Activated CD4-positive, alpha-beta T cell treated with anti-CD3 and anti-CD28 coated beads, Interleukin-2, amount 50 U/mL, for 48 hours (primary cell): ENCODE data around the gene GATA3.

Source experiments
- DNase-seq, 2 experiments: peaks; one replicate each; pipeline ENCODE4 v3.0.0-alpha.2; 2020

GATA3 gene

DNA sequence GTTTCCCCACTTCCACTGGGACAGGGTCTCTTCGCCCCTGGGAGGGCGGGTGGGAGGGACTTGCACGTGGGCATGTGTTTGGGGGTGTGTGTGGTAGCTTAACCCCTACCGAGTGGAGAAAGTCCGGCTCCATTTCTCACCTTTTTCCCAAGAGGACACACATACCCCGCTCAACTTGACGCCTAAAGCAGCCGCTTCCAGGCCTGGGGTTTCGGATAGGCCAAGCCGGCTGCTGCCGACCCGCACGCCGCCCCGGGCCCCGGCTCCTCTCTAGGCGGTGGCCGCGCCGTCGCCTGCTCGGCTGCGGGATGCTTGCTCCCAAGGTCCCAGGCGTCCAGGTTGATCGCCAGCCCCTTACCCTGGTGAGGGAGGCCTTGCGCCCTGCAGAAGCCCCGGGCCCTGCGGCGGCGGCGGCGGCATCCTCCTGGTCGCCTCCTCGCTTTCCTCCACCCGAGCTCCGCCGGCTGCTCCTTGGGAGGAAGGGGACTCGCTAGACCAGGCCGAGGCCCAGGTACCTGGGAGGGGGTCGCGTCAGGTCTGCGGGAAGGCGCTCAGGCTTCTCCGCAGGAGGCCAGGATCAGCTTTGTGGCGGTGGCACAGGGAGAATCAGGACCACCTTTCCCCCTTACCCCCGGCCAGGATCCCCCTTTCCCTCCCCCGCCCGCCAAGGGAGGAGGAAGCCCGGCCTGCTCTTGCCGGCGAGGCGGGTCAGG, 3.2 kb upstream of the GATA3 start:
- no peak for DNase-seq

- DNase-seq, result no peak
Measured at GRCh38 chr10:8051851-8052257, 2.6 kb upstream of the GATA3 start.

- DNase-seq, result no peak
Measured at GRCh38 chr10:8052341-8052955, 2.0 kb upstream of the GATA3 start.

GRCh38 chr10:8052956-8053445, 1.5 kb upstream of the GATA3 start:
- no peak for DNase-seq

DNA sequence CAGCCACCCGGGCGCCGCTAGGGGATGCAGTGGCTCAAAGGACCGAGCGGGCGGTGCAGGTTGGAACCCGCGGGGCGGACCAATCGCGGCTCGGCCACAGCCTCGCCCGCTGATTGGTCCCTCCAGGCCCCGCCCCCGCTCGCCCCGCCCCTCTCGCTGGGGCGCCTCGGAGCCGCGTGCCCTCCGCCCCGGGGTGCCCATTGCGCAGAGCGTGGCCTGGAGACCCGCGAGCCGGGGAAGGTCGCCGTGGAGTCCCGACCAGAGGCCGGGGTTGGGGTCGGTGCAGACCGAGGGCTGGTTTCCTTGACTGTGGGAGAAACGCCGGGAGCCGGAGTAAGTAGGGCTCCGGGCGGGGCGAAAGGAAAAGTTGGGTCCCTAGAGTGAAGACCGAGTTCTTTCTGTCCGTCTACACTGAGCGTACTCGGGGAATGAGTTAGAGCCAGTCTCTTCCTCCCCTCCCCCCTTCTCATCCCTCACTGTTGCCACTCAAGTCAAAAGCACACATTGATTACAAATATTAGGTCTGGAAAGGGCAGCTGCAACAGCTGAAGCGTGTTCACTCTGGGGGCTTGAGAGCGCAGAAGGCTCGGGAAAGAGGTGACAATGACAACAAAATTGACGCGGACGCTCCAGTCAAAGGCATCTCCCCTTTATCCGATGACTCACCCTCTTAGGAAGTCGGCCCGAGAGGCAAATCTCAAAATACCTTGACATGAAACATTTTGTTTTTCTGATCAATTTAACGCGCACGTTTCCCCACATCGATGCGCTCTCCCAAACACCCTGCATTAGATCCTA, 843 bp upstream of the GATA3 start:
- DNase-seq, result peak; percentile 97

GRCh38 chr10:8054244-8054493, 319 bp upstream of the GATA3 start:
- DNase-seq, result no peak

GRCh38 chr10:8055420-8056349, 1.2 kb downstream of the GATA3 start:
- DNase-seq, result no peak

GRCh38 chr10:8056378-8056777, 1.9 kb downstream of the GATA3 start:
- no peak for DNase-seq

GRCh38 chr10:8056871-8057331, 2.4 kb downstream of the GATA3 start:
- DNase-seq, result peak; percentile 58 to 66

GRCh38 chr10:8057636-8058273, 3.3 kb downstream of the GATA3 start:
- no peak for DNase-seq

DNA sequence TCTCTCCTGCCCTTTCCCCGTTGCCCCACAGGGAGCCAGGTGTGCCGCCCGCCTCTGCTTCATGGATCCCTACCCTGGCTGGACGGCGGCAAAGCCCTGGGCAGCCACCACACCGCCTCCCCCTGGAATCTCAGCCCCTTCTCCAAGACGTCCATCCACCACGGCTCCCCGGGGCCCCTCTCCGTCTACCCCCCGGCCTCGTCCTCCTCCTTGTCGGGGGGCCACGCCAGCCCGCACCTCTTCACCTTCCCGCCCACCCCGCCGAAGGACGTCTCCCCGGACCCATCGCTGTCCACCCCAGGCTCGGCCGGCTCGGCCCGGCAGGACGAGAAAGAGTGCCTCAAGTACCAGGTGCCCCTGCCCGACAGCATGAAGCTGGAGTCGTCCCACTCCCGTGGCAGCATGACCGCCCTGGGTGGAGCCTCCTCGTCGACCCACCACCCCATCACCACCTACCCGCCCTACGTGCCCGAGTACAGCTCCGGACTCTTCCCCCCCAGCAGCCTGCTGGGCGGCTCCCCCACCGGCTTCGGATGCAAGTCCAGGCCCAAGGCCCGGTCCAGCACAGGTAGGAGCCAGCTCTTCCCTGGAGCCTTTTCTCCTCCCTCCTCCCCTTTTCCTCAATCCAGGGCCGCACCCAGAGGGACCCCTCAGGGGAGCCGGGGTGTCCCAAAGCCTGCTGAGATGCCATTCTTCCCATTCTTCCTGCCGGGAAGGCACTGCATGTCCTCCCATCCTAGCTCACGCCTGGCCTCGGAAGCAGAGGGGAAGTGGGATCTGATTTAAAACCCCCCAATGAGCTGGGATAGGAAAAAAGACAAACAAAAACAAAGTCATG, 4.0 kb downstream of the GATA3 start:
- DNase-seq, result no peak

GRCh38 chr10:8059191-8059936, 4.9 kb downstream of the GATA3 start:
- DNase-seq, result no peak

- peak; percentile 81 to 87 for DNase-seq
Measured at GRCh38 chr10:8060010-8060703, 5.7 kb downstream of the GATA3 start.

DNA sequence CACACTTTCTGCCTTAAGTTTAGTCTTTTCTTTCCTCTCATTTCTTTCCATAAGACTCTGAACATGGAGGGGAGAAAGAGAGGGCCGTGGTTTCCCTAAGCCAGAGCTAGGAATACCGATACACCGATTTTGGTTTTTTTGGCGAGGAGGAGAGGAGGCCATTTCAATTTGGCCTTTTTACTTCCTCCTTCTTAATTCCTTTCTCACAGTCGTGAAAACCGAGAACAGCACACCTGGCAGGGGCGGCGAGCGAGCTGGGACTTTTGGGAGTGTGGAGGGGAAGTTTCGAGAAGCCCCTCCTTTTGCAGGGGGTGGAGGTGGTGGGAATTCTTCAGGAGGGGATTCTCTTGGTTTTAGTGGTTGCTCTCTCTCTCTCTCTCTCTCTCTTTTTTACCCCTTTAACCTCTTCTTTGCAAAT, 6.2 kb downstream of the GATA3 start:
- no peak for DNase-seq

DNA sequence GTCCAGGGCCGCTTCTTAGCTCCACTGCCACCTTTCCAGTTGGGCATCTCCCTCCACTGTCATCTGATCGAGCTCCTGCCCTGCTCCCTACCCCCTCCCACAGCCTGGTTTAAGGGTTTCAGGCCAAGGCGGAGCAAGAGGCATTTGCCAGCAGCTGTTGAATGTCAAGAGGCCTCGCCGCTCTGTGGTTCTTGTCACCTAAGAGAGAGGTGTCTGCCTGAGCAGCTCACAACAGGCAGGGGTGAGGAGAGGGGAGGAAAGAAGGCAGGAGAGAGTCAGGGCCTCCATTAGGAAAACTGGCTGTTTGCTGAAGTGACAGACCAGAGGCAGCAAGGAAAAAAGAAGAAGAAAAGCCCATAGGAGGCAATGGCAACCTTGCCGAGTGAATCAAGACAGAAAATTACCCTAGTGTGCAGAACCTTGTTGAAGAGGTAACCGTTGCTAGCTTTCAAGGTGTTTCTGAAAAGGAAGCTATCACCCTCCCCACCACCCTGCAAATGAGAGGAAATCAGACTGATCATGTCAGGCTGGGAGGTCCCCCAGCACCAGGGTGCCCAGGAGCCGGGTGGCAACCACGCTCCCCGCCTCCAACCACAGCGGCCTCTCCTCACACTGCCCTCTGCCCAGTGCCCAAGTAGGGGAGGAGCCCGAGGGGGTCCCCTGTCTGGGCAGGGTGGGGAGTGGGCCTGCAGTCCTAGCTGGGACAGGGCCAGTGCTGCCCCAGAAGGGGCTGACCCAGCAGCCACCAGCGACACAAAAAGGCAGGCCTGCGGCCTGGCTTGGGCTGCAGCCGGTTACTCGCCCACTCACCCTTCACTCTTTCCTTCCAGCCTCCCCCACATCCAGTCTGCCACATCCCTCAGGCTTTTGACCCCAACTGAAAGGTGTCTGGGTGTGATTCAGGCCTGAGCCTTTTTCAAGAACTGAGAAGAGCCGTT, 7.1 kb downstream of the GATA3 start:
- peak; percentile 54 to 67 for DNase-seq

DNA sequence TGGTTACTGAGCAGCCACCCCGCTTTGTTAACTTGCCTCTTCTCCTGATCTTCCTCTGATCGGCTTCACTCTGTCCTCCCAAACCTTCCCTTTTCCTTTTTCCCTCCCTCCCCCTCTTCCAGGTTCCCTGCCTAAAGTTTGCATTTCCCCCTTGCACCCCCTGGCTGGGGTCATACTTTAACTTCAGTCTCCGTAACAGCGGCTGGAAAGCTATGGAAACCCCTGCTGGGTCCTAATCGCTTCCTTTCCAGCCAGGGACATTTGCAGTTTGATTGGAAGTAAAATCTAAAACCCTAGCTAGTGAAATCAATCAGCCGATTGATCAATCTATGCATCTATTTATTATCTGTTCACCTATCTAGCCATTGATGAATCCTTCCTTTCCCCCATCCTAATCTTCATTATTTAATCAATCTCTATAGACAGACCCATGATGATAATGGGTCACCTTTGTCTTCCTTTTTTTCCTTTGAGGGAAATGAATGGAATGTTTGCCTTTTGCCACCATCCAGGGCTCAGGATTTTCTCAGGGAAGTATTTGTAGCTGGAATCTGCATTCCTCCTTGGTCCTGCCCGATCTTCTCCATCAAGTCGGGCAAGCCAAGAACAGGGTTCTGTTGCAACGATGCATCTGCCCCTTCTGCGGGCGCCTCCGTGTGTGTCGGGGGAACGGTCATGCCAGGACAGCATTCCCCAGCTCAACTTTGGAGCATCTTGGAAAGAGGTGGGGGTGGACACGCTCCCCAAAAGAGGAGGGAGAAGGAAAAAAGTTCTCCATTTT, 8.8 kb downstream of the GATA3 start:
- DNase-seq, result no peak

- no peak for DNase-seq
Measured at GRCh38 chr10:8063935-8064334, 9.4 kb downstream of the GATA3 start.

- DNase-seq, result no peak
Measured at GRCh38 chr10:8064436-8064835, 9.9 kb downstream of the GATA3 start.
